HL-60/S4 treated with retinoic acid at 250 ng/mL for 4 days and 3 days (cell line): ENCODE results near the gene DACH2.

Experiments used
- in situ Hi-C: fragments of 300-500 bp; cut with MboI; formaldehyde crosslinking; loops from 2 replicates; pipeline ENCODE4 v1.7.0; 2022; ENCODE audit warnings: low sequenced_read_pairs

The DACH2 gene

GRCh38 chrX:86295293-86295692, 147.0 kb downstream of the DACH2 start:
- in situ Hi-C loops, result no loop called here

DNA sequence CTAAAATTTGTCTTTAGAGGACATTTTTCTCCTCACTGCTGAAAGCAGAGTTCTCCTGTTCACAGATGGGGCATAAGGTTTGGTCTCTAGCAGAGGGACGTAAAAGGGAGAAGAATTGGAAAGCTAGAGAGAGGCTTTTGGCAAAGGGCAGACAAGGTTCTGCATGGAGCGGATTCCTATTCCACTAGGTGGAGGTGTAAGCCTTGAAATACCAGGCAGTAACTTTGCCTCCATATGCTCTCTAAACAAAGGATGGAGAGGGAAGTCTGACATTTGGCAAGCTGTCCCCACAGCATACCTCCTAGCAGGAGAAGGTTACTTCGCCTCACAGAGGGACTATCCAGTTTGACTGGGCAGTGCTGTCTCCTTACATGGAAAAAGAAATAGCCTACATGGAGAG, 174.7 kb downstream of the DACH2 start:
- in situ Hi-C loops, result no loop called here

GRCh38 chrX:86329174-86329573, 180.9 kb downstream of the DACH2 start:
- in situ Hi-C loops, result no loop called here

DNA sequence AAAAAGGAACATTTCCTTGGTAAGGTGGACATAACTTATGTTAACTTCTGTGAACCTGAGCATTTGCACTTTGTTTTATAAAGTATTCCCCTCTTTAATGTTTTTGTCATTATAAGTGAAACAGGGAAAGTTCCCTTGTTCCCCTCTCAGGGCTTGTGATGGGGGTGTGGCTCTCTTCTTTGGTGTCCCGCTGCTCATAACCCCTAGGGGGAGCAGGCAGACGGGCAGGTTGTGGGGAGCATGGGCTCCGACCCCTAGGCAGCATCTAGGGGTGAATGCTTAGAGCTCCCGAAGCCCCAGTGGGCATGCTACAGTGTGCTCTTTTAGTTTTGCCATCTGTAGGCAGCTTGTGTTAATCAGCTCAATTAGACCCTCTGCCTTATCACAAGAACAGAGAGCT, 200.4 kb downstream of the DACH2 start:
- in situ Hi-C loops, result no loop called here

GRCh38 chrX:86349115-86349514, 200.9 kb downstream of the DACH2 start:
- in situ Hi-C loops, result no loop called here

DNA sequence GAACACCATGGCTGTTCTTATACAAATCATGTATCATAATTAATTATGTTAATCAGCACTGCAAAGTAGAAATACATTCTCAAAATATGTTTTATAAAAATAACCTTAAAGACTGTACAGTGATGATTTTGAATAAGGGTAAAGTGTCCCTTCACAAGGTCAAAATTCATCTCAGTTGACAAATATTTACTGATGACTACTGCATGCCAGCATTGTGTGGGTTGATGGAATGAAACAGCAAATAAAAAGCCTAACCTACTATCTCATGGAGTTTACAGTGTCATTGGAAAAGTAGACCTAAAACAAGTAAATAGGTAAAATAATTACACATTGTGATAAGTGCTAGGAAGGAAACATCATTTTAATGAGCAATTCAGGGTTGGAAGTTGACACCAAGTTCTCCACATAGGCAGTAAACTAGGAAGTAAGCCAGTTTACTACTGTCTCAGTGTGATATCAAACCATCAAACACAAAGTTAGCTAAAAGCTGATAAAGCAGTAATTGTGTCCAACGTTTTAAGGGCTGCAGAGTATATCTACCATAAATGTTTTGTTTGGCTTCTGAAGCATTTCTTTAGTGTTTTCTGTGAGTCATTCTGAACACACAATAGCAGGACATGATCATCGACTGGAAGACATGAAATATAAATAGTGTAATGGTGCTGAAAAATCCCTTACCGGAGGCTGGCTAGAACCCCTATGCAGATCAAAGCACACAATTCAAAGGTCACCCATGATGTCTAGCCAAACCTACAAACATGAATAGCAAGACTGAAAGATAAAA, 221.8 kb downstream of the DACH2 start:
- in situ Hi-C loops, result no loop called here

GRCh38 chrX:86370927-86371326, 222.7 kb downstream of the DACH2 start:
- in situ Hi-C loops, result no loop called here

- in situ Hi-C loops, result no loop called here
These were observed 231.0 kb downstream of the DACH2 start for GRCh38 chrX:86379209-86379608.

DNA sequence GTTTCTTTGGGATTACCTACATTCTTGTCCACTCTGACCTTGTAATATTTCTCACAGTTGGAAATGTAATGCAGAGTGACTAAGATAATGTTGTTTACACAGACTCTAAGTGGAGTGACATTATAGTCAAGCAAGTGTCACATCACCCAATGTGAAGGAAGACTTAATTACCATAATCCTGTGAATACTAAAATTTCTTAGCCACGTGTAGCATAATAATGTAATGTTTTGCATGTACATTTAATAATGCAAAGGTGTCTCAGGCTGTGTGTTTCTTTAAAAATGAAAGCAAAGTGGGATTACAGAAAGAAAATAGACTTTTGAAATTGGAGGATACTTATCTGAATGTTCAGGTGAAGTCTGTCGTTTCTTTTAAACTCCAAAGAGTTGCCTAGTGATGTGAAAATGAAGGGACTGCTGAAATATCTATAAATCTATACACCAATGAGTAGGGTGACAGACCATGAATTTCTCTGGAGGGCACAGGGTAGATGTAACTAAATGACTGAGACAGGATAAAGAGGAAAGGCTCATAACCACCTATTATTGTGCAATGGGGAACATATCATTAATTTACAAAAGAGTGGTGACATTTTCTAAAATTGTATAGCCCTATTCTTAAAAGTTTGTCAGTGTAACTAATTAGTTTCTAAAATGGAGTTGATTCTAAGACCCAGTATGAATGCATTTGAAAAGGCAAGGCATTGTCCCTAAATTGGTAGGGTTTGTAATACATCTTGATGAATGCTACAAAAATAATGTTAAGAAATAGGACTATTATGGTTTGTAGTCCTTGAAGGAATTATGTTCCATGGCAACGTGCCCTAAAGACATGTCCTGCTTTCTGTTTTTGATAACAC, 235.7 kb downstream of the DACH2 start:
- in situ Hi-C loops, result no loop called here

GRCh38 chrX:86407371-86407770, 259.1 kb downstream of the DACH2 start:
- in situ Hi-C loops, result no loop called here

DNA sequence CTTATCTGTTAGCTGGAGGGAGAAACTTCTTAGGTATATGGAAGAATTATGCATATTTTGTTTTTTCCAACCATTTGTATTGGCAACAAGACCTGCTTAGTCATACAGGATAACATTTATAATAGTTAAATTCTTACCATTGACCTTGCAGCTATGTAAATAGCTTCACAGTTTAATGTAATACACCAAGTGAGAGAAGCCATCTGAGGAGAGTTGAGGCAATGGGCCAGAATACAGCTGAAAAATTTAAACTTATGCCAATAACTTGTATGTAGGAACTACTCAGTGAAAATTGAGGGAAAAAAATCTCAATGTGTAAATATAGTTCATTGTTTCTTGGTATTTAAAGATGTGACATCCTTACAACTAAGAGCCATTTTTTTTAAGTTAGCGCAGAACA, 273.5 kb downstream of the DACH2 start:
- in situ Hi-C loops, result no loop called here

DNA sequence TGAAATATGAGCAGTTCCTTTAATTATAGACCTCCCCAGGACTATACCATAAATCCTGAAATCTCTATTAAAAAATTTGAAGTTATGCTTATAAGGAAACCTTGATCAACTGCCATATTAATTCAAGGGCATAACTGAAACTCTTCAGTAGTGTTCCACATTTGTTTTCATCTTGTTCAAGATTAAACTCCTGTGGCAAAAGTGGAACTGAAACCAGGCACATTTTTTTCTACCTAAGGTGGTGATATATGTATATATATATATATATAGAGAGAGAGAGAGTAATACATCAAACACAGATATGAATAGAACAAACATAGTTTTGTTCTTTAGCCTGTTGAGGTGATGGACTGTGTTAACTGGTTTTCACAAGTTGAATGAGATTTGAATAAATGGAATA, 287.9 kb downstream of the DACH2 start:
- in situ Hi-C loops, result no loop called here

GRCh38 chrX:86455495-86455894, 307.2 kb downstream of the DACH2 start:
- in situ Hi-C loops, result no loop called here

DNA sequence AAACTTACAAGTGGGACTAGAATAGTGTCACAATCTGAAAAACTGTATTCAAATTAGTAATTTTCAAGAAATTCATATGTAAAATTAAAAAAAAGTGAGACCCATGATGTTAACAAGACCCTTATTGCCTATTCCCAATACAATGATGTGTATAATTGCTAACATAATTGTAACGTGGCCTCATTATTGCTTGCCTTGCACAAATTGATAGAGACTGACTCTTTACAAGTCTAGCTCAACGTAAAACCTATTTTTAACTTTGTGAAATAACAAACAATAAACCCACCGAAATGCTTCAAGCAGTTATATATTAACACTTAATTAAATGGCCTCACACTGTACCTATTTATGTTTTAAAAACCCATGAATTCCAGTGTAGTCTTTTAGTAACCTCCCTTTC, 312.5 kb downstream of the DACH2 start:
- in situ Hi-C loops, result no loop called here

GRCh38 chrX:86504297-86504696, 356.0 kb downstream of the DACH2 start:
- in situ Hi-C loops, result no loop called here

DNA sequence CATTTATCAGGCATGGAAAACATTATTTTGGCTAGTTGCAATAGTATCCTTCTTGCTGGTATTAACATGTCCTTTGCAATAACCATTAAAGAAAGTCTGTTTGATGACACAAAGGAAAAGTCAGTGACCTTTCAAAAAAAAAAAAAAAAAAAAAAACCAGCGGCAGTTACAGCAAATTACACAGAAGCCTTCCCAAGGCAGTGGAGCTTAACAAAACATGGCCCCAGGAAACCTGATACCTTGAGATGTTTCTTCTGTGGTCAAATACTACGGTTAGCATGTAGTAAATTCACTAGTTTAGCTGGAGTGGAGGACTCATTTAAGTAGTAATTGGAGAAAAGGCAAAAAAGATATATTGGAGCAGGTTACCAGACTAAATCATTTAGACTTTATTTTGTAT, 359.1 kb downstream of the DACH2 start:
- in situ Hi-C loops, result no loop called here

- in situ Hi-C loops, result no loop called here
These were observed 431.5 kb downstream of the DACH2 start for GRCh38 chrX:86579777-86580176.

GRCh38 chrX:86604607-86605006, 456.4 kb downstream of the DACH2 start:
- in situ Hi-C loops, result no loop called here

DNA sequence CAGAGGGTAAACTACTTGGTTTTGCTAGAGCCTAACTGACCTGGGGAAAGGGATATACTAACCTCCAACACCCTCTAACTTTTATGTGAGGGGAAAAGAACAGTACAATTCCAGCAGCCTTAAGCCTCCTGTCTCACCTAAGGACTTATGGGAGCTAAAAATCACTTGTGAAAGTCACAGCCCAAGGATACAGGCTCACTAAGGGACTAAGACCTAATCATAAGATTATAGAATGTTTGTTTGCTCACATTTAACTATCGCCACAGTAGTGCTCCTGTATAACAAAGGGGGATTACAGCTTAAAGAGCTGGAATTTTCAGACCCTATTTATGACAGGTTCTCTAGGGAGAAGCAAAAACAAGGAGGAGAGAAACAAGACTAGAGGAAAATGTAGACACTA, 548.7 kb downstream of the DACH2 start:
- in situ Hi-C loops, result no loop called here

GRCh38 chrX:86711531-86712180, 563.4 kb downstream of the DACH2 start:
- in situ Hi-C loops, result no loop called here

DNA sequence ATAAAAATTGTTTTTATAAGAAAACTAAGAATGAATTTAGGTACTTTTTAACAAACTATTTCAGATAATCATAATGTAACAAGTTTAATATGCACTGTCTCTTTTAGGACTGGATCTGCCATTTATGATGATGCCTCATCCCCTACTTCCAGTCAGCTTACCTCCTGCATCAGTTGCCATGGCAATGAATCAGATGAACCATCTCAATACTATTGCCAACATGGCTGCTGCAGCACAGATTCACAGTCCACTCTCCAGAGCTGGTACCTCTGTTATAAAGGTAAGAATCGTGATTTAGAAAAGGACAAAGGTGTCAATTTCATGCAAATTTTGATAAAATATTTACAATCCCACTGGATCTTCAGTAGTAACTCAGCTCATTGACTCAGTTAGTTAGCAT, 566.2 kb downstream of the DACH2 start:
- in situ Hi-C loops, result no loop called here

GRCh38 chrX:86724277-86724676, 576.0 kb downstream of the DACH2 start:
- in situ Hi-C loops, result no loop called here
